ENCODE results near the gene RNF14.

Gene RNF14

GRCh38 chr5:141957367-141957996 is 11.4 kb upstream of the RNF14 start:
- Histone ChIP-seq H3K4me1 (ENCODE audit: insufficient read depth, low read length, poor library complexity, severe bottlenecking) (peaks cover 45% of the 10 kb centered on the region), H3K27me3 (ENCODE audit: insufficient read depth, low read length, poor library complexity, severe bottlenecking) (no peaks in the 10 kb centered on the region), H4K20me1 (ENCODE audit: insufficient read depth, low read length, poor library complexity, severe bottlenecking) (no peaks in the 10 kb centered on the region), H3K9me3 (ENCODE audit: insufficient read depth, low read depth, low read length) (no peaks in the 10 kb centered on the region), H3K79me2 (ENCODE audit: insufficient read depth, low read length) (no peaks in the 10 kb centered on the region), H3K4me3 (ENCODE audit: low read length, poor library complexity, severe bottlenecking) (peak overlapping the region; percentile 73), H3K4me2 (ENCODE audit: low read depth, low read length, poor library complexity, severe bottlenecking) (peak overlapping the region; percentile 88), H2AFZ (ENCODE audit: low read length) (no peak overlapping the region; the same call in 1 of the 2 replicates), H3K36me3 (ENCODE audit: insufficient read depth, low read length) (no peaks in the 10 kb centered on the region), H3F3A (ENCODE audit: low read depth) (no peaks in the 10 kb centered on the region), H3K9ac (ENCODE audit: low read depth, low read length, poor library complexity, severe bottlenecking) (peak overlapping the region; percentile 73), H3K9me2 (replicated peaks; ENCODE audit: low read depth, low read length) (no peaks in the 10 kb centered on the region)
- no peak for TF ChIP-seq EZH2phosphoT487 (IDR thresholded peaks at IDR 0.05; ENCODE audit: borderline replicate concordance)
- no peak for TF ChIP-seq CTCF (conservative IDR thresholded peaks at IDR 0.05; ENCODE audit: low read length)

GRCh38 chr5:141958113-141958512 is 10.8 kb upstream of the RNF14 start, which contains the start of gene PCDH12:
PCDH12 (minus strand) TSS chr5:141958202; CDS start chr5:141957851, 351 bp downstream.
- H3K4me1 ChIP-seq (ENCODE audit: insufficient read depth, low read length, poor library complexity, severe bottlenecking) = peaks cover 44% of the 10 kb centered on the region
- H3K79me2 ChIP-seq (ENCODE audit: insufficient read depth, low read length) = no peaks in the 10 kb centered on the region
- H3K36me3 ChIP-seq (ENCODE audit: insufficient read depth, low read length) = no peaks in the 10 kb centered on the region
- H3F3A ChIP-seq (ENCODE audit: low read depth) = no peaks in the 10 kb centered on the region
- TF ChIP-seq EZH2phosphoT487 (IDR thresholded peaks at IDR 0.05; ENCODE audit: borderline replicate concordance) = no peak
- no peak for TF ChIP-seq CTCF (conservative IDR thresholded peaks at IDR 0.05; ENCODE audit: low read length)
- H3K4me3 ChIP-seq (ENCODE audit: low read length, poor library complexity, severe bottlenecking) = peak within 1 kb of the TSS; percentile 73
- H2AFZ ChIP-seq (ENCODE audit: low read length) = peak within 1 kb of the TSS; percentile 73
- peak within 1 kb of the TSS; percentile 88 for H3K4me2 ChIP-seq (ENCODE audit: low read depth, low read length, poor library complexity, severe bottlenecking)
- H3K9ac ChIP-seq (ENCODE audit: low read depth, low read length, poor library complexity, severe bottlenecking) = peak within 1 kb of the TSS; percentile 73
- H4K20me1 ChIP-seq (ENCODE audit: insufficient read depth, low read length, poor library complexity, severe bottlenecking) = no peaks in the 10 kb centered on the region
- no peaks in the 10 kb centered on the region for H3K9me3 ChIP-seq (ENCODE audit: insufficient read depth, low read depth, low read length)
- no peaks in the 10 kb centered on the region for H3K9me2 ChIP-seq (replicated peaks; ENCODE audit: low read depth, low read length)
- no peaks in the 10 kb centered on the region for H3K27me3 ChIP-seq (ENCODE audit: insufficient read depth, low read length, poor library complexity, severe bottlenecking)

- TF ChIP-seq EZH2phosphoT487 (IDR thresholded peaks at IDR 0.05; ENCODE audit: borderline replicate concordance) (no peak), CTCF (conservative IDR thresholded peaks at IDR 0.05; ENCODE audit: low read length) (no peak)
- Histone ChIP-seq H3K9ac (ENCODE audit: low read depth, low read length, poor library complexity, severe bottlenecking) (peak overlapping the region; percentile 73), H4K20me1 (ENCODE audit: insufficient read depth, low read length, poor library complexity, severe bottlenecking) (no peaks in the 10 kb centered on the region), H3F3A (ENCODE audit: low read depth) (no peaks in the 10 kb centered on the region), H3K4me2 (ENCODE audit: low read depth, low read length, poor library complexity, severe bottlenecking) (peak overlapping the region; percentile 88), H3K4me3 (ENCODE audit: low read length, poor library complexity, severe bottlenecking) (peak overlapping the region; percentile 73), H3K9me3 (ENCODE audit: insufficient read depth, low read depth, low read length) (no peaks in the 10 kb centered on the region), H3K27me3 (ENCODE audit: insufficient read depth, low read length, poor library complexity, severe bottlenecking) (no peaks in the 10 kb centered on the region), H3K4me1 (ENCODE audit: insufficient read depth, low read length, poor library complexity, severe bottlenecking) (peaks cover 43% of the 10 kb centered on the region), H3K36me3 (ENCODE audit: insufficient read depth, low read length) (no peaks in the 10 kb centered on the region), H2AFZ (ENCODE audit: low read length) (peak overlapping the region; percentile 73), H3K79me2 (ENCODE audit: insufficient read depth, low read length) (no peaks in the 10 kb centered on the region), H3K9me2 (replicated peaks; ENCODE audit: low read depth, low read length) (no peaks in the 10 kb centered on the region)
Measured at GRCh38 chr5:141958546-141959172, 10.2 kb upstream of the RNF14 start.
